Body of pancreas (tissue), 4 donors: ENCODE data around the gene ARID5B. TPM values are rescaled to one million over a fixed set of nuclear protein-coding genes. Genes with fewer than 3 reads are reported as not detected.

Experiments used
- ATAC-seq: fragments of 150-250 bp; one replicate; pipeline ENCODE4 v1.9.1; 2016
- DNase-seq, 4 donors: peaks; one replicate each; pipeline ENCODE4 v3.0.0-alpha.2; 2019
- H3K27ac ChIP-seq, 4 donors: fragments of 200-600 bp; sonication (generic); 1 replicate in 3 of 4; 2 replicates in 1 of 4; pipeline versions ENCODE4 v1.5.1 to v1.6.1; 2016 to 2019; ENCODE audit warnings: mild to moderate bottlenecking in 1 of 4, mixed read lengths in 1 of 4, moderate library complexity in 1 of 4
- H3K27me3 ChIP-seq, 2 donors: fragments of 200-600 bp; sonication (generic); one replicate each; pipeline ENCODE4 v1.6.0; 2016; ENCODE audit warnings: mild to moderate bottlenecking in 1 of 2
- H3K36me3 ChIP-seq, 2 donors: fragments of 200-600 bp; sonication (generic); replicated peaks in 1 of 2; 2 replicates each; pipeline ENCODE4 v1.5.1; 2016; ENCODE audit warnings: low read depth in 2 of 2; ENCODE audit not compliant: insufficient read depth in 1 of 2
- H3K4me1 ChIP-seq: fragments of 200-600 bp; sonication (generic); one replicate; pipeline ENCODE4 v1.6.0; 2016
- H3K4me3 ChIP-seq, 2 donors: fragments of 200-600 bp; sonication (generic); 1 replicate in 1 of 2; 2 replicates in 1 of 2; pipeline ENCODE4 v1.5.1; 2016 to 2019
- H3K9me3 ChIP-seq, 3 donors: fragments of 200-600 bp; sonication (generic); 1 replicate in 2 of 3; 2 replicates in 1 of 3; pipeline ENCODE4 v1.5.1; 2016
- POLR2A ChIP-seq, 3 donors: fragments of 450-650 bp; IDR thresholded peaks; one replicate each; pipeline ENCODE4 v1.6.1; 2016; ENCODE audit warnings: antibody characterized with exemption in 3 of 3, mild to moderate bottlenecking in 2 of 3
- WGBS, 2 donors: methylation state at CpG; one replicate each; pipeline ENCODE4 v1.1.5; 2017; 5-methylcytosine and 5-hydroxymethylcytosine counted together
- intact Hi-C: fragments of 100-400 bp; cut with DNase I; formaldehyde crosslinking; loops from one replicate; pipeline ENCODE4 v1.15.1; 2023
- total RNA-seq, 2 donors: library from RNA; depleted of rRNA; stranded (reverse); fragments of >200 nt; gene quantifications; one replicate each; pipeline ENCODE4 v1.1.0, GENCODE V29; 2016
- TF ChIP-seq, protein P1 (sequence below), 7 experiments: fragments of 450-650 bp in 4 of 7; fragments of 200-600 bp in 3 of 7; sonication (generic) in 3 of 7; IDR thresholded peaks; one replicate each; pipeline ENCODE4 v1.5.1; 2016 to 2019; ENCODE audit warnings: antibody characterized with exemption in 7 of 7

Gene ARID5B
- total RNA-seq, 2 donors from 2014 or later, result 16.1 to 17.1 TPM

DNA sequence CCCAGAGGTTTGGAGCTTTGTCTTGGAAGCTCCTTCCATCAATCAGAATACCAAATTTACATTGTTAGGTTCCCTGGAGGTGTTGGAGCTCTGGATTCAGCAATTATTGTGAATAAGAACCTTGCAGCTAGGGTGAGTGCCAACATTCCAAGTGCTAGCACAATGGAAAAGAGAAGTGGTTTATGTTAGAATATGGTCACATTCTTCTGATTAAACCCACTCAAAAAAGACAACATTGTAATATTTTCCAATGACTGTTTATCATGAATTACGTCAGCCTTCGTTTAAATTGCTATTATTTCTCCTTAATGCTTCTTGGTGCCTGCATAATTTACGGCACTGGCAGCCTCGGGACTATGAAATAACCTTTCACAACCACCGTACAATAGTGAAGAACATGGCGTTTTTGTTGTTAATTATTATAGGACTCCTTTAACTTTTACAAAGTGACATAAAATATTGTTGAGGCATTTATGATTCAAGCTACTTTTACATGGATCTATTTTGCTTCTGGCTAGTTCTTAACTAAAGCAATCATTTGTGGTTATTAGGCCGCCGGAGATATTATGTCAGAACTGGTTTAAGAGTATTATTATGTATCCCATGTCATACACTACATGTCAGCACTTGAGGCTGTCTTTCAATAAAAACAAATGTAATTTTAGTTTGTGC is 117.7 kb downstream of the ARID5B start:
- WGBS, 2 donors, result 67 to 80% methylated on average over 8 of the region's 8 CpGs
- no peak overlapping the region for H3K4me3 ChIP-seq
- peaks cover 10% of the 10 kb centered on the region for H3K4me1 ChIP-seq
- no peaks in the 10 kb centered on the region for H3K36me3 ChIP-seq
- intact Hi-C loops, result no loop called here
- TF ChIP-seq, protein P1, sequence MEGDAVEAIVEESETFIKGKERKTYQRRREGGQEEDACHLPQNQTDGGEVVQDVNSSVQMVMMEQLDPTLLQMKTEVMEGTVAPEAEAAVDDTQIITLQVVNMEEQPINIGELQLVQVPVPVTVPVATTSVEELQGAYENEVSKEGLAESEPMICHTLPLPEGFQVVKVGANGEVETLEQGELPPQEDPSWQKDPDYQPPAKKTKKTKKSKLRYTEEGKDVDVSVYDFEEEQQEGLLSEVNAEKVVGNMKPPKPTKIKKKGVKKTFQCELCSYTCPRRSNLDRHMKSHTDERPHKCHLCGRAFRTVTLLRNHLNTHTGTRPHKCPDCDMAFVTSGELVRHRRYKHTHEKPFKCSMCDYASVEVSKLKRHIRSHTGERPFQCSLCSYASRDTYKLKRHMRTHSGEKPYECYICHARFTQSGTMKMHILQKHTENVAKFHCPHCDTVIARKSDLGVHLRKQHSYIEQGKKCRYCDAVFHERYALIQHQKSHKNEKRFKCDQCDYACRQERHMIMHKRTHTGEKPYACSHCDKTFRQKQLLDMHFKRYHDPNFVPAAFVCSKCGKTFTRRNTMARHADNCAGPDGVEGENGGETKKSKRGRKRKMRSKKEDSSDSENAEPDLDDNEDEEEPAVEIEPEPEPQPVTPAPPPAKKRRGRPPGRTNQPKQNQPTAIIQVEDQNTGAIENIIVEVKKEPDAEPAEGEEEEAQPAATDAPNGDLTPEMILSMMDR (IDR thresholded peaks at IDR 0.05), result no peak
- no peak for TF ChIP-seq POLR2A (IDR thresholded peaks at IDR 0.05)
- peak overlapping the region in 1 of 4 donors; percentile 14 for H3K27ac ChIP-seq
- ATAC-seq (no peak), DNase-seq (no peak)
- no peaks in the 10 kb centered on the region for H3K27me3 ChIP-seq
- H3K9me3 ChIP-seq, result no peaks in the 10 kb centered on the region

DNA sequence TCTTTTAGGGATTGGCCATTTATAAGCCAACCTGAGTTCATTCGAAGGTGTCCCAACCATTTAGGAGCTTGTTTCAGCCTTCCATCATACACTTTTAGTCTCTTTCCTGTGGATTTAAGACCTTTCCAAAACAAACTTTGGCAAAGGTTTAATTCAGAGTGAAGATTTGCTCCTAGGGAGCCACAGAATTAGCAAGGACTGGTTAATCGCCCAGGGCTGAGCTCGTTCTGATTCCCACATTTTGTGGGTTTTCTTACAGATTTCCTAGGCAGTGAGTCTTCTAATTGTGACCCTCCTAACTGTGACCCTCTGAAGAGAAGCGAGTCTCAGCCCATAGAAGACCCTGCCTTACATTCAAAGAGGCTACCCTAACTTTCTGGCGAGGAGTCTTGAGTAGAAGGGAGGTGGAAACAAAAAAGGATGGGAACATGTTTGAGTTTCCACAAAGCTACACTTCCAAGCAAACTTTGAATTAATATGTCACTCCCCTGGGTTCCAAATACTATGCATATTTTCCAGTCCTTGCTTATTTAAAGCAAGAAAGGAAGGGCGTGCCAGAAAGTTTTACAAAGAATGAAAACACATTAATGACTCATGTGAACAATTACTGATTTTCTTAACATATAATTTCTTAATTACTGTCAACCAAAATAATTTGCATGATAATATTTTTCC is 118.3 kb downstream of the ARID5B start:
- intact Hi-C loops, result no loop called here
- H3K4me1 ChIP-seq, result peaks cover 13% of the 10 kb centered on the region
- no peak overlapping the region for H3K27ac ChIP-seq
- DNase-seq, result no peak
- no peaks in the 10 kb centered on the region for H3K27me3 ChIP-seq
- WGBS, 2 donors, result 73 to 89% methylated on average over 6 of the region's 6 CpGs
- H3K4me3 ChIP-seq, result no peak overlapping the region
- H3K36me3 ChIP-seq, result no peaks in the 10 kb centered on the region
- H3K9me3 ChIP-seq, result no peaks in the 10 kb centered on the region
- no peak for TF ChIP-seq POLR2A (IDR thresholded peaks at IDR 0.05)
- TF ChIP-seq, protein P1 (IDR thresholded peaks at IDR 0.05), result no peak
- no peak for ATAC-seq

DNA sequence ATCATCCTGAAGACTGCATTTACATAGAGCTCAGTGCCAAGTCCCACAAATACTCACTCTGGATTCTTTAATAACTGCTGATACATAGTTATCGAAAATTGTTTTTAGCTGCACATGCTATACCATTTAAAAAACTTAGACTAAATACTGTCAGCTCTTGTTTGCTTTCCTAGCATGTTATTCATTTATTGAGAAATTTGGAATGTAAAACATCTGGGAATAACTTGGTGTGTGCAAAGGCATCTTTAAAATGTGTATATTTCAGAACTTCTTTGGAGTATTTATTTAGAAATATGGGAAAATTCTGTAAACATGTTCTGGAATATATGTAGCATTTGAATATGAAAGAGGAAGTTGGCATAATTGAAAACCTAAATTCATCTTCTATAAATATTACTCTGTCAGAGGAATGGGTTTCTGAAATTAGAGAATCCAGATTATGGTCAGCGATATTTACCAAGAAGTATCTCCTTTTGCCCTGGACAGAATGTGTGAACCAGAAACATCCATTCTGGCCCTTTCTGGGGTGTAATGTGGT is 119.7 kb downstream of the ARID5B start:
- peaks cover 13% of the 10 kb centered on the region for H3K4me1 ChIP-seq
- no peaks in the 10 kb centered on the region for H3K27me3 ChIP-seq
- no peak overlapping the region for H3K4me3 ChIP-seq
- H3K9me3 ChIP-seq, result no peaks in the 10 kb centered on the region
- H3K36me3 ChIP-seq, result no peaks in the 10 kb centered on the region
- no peak overlapping the region for H3K27ac ChIP-seq
- no peak for TF ChIP-seq POLR2A (IDR thresholded peaks at IDR 0.05)
- TF ChIP-seq, protein P1 (IDR thresholded peaks at IDR 0.05), result no peak
- 92 to 95% methylated on average over 2 of the region's 2 CpGs for WGBS, 2 donors
- intact Hi-C loops, result no loop called here
- DNase-seq (no peak), ATAC-seq (no peak)

DNA sequence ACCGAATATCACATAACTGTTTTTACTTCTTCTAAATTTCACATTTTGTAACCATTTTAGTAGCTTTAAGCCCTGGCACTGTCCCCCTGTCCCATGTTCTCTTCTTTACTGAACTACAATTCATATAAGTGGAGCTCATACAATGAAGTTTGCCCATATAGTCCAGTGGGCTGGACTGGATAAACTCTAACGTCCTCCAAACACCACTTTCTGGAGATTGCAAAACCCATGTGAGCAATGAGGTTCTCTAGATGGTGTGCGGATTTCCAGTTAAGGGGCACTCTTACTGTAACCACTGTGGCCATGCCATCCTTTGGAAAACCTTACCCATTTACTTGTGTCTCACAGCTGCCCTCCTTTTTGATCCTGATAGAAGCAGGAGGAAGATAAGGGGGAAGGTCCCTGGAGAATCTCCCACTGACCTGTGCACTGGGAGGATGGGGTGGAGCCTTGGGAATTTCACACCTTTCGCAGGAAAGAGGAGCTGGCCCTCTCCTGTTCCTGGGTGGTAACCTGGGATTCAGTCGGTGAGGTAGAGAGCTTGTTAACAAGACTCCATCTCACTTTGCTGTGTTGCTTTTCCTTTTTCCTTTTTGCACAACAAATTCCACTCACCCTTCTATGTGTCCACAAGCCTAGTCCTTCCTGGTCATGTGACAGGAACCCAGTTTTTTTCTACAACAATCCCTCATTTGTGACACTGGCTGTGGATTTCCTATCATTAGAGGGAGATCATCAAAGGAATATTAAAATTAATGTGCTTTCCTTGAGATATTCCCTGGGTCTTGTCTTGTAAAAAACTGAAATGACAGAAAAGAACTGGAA is 120.7 kb downstream of the ARID5B start:
- no peak for ATAC-seq
- H3K27me3 ChIP-seq, result no peaks in the 10 kb centered on the region
- no peak overlapping the region for H3K4me3 ChIP-seq
- H3K36me3 ChIP-seq, result no peaks in the 10 kb centered on the region
- H3K9me3 ChIP-seq, result no peaks in the 10 kb centered on the region
- intact Hi-C loops, result no loop called here
- H3K4me1 ChIP-seq, result peaks cover 13% of the 10 kb centered on the region
- TF ChIP-seq POLR2A (IDR thresholded peaks at IDR 0.05), result no peak
- H3K27ac ChIP-seq, result no peak overlapping the region
- DNase-seq, result no peak
- WGBS, 2 donors, result 80% methylated on average over 5 of the region's 5 CpGs

DNA sequence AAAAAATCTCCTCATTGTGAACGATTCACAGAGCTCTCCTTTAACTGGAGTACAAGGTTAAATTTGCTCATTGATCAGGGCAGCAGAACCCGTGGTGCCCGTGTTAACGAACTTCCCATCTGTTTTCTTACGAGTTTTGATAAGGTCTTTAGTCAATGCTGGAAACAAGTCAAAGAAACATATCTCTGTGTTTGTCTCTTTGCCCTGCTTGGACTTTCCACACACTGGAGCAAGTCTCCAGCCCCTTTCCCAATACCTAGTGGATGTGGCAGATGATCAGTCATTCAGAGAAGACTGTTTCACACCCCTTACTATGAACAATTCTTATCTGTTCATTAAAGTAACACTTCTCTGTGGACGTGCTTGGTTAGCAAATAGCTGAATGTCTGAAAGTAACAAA is 121.3 kb downstream of the ARID5B start:
- no peak overlapping the region for H3K4me3 ChIP-seq
- H3K4me1 ChIP-seq, result peaks cover 11% of the 10 kb centered on the region
- intact Hi-C loops, result no loop called here
- WGBS, 2 donors, result 24 to 38% methylated on average over 6 of the region's 6 CpGs
- no peak overlapping the region for H3K27ac ChIP-seq
- ATAC-seq (no peak), DNase-seq (no peak)
- H3K9me3 ChIP-seq, result no peaks in the 10 kb centered on the region
- no peaks in the 10 kb centered on the region for H3K36me3 ChIP-seq
- no peak for TF ChIP-seq POLR2A (IDR thresholded peaks at IDR 0.05)
- TF ChIP-seq, protein P1 (IDR thresholded peaks at IDR 0.05), result no peak
- no peaks in the 10 kb centered on the region for H3K27me3 ChIP-seq
